Measurements from ENCODE around the gene STX18. TPM values are rescaled to one million over a fixed set of nuclear protein-coding genes. Genes with fewer than 3 reads are reported as not detected.
"Not testable (repeated sequence)": the region's sequence is repeated elsewhere in the genome, so short reads cannot be mapped to it uniquely, and the experiment has no call there.

The STX18 gene
- total RNA-seq, 8 experiments from 2014 or later: 15.4 to 48.3 (median 22.6) TPM

DNA sequence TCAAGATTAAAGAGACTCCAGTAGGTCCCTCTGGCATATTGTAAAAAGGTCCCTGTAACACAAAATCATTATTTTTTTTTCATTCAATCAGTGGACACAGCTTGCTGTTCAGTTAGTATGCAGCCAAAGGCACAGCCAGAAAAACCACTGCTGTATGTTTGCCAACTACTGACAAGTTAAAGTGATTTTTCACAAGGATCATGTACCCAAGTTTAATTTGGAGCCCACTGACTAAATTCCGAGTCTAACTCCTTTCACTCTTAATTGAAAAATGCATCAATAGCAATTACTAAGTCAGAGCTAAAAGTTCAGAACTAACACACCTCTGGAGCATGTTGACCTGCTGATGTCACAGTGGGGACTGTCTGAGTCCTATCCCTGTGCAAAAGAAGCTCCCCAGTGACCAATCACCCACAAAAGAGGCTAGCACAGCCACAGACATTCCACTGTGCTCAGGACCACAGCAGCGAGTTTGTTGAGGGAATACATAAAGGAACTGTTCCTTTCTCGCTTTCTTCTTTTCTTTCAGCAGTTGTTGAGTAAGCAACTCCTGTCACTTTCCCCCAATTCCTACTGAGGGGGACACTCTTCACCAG lies 60.4 kb downstream of the STX18 start:
- Histone ChIP-seq H3K4me1 (replicated peaks in 1 of 2) (peaks cover 16 to 20% of the 10 kb centered on the region in 2 donors), H3K27ac (no peak overlapping the region), H3K4me3 (no peak overlapping the region)
- in situ Hi-C loops (cut with MboI; ENCODE audit: low pct_unique_long_range_greater_than_20kb in 2 of 9, low sequenced_read_pairs in 9 of 9, unreplicated experiment in 9 of 9): loop anchor here in 3 of 9 experiments (25.0 kb wide), 4 partner anchors 181 to 1331 kb away; partner anchors contain the start of gene MSX1 (in 1 of the 3)
- peak in 5 of 8 experiments; percentile 37 to 60 (median 51) for ATAC-seq (replicated peaks in 6 of 8)
- WGBS, 10 experiments: 10 to 100% (median 38%) methylated on average over 1 to 2 of the region's 3 CpGs; no CpG with 5 or more reads in 2 of the 10 experiments

DNA sequence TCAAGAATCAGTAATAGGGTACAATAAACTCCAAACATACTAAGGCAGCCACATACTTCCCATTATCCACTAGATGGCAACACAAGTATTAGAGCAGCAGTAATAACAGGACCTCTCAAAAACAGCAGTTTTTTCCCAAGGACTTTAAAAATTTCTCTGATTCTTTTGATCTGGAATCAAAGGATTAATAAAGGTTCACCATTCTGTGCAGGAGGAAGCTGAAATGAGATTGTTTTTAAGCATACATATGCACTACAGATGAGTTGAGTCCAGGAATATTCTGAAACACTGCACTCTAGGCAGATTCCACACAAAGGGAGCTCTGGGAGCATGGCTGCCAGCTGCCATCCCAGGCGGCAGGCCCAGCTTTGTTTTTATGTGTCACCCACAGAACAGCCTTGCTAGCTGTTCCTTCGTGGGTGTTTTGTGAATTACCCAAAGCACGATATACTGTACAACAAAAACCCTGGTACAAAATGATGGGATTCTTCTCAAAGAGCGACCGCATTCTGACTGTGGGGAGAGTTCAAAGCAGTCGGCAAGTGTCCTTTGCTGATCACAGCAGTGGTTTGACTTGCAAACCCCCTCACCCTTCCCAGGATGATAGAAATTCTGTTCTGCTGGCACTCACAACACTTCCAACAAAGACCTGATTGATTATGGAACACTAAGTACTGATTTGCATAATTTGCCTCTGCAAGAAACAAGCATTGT lies 61.0 kb downstream of the STX18 start:
- H3K27ac ChIP-seq: peak overlapping the region; percentile 70 to 75
- WGBS, 10 experiments: 0 to 60% (median 15%) methylated on average over 1 to 4 of the region's 6 CpGs; no CpG with 5 or more reads in 2 of the 10 experiments
- in situ Hi-C loops (cut with MboI; ENCODE audit: low pct_unique_long_range_greater_than_20kb in 2 of 9, low sequenced_read_pairs in 9 of 9, unreplicated experiment in 9 of 9): loop anchor here in 3 of 9 experiments (25.0 kb wide), 4 partner anchors 181 to 1331 kb away; partner anchors contain the start of gene MSX1 (in 1 of the 3)
- H3K4me3 ChIP-seq: peak overlapping the region in 1 of 5 donors; percentile 1
- ATAC-seq (replicated peaks in 6 of 8): peak; percentile 73 to 86 (median 82)
- H3K4me1 ChIP-seq (replicated peaks in 1 of 2): peaks cover 16 to 20% of the 10 kb centered on the region in 2 donors

DNA sequence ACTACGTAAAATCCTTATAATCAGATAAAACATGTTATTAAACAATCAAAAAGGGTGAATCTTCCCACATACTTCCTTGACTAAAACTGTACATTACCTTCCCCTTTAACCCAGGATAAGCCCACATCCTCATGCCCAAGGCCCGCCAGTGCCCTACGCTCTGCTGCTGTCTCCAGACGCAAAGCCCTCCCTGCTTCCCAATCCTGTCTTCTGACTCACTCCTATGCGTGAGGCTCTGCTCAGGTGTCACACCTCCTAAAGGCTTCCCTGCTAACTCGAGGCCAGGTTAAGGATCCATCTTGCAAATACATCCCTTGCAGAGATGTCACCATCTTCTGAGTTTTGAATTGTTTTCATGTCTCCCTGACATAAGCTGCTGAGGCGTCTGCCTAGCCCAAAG lies 61.6 kb downstream of the STX18 start:
- H3K4me1 ChIP-seq (replicated peaks in 1 of 2): peaks cover 16 to 20% of the 10 kb centered on the region in 2 donors
- H3K4me3 ChIP-seq: no peak overlapping the region
- in situ Hi-C loops (cut with MboI; ENCODE audit: low pct_unique_long_range_greater_than_20kb in 2 of 9, low sequenced_read_pairs in 9 of 9, unreplicated experiment in 9 of 9): loop anchor here in 3 of 9 experiments (25.0 kb wide), 4 partner anchors 182 to 1332 kb away; partner anchors contain the start of gene MSX1 (in 1 of the 3)
- WGBS, 10 experiments: 37 to 100% (median 69%) methylated on average over 1 to 7 of the region's 7 CpGs
- no peak for ATAC-seq (replicated peaks in 6 of 8)
- peak overlapping the region in 1 of 2 donors; percentile 34 for H3K27ac ChIP-seq

DNA sequence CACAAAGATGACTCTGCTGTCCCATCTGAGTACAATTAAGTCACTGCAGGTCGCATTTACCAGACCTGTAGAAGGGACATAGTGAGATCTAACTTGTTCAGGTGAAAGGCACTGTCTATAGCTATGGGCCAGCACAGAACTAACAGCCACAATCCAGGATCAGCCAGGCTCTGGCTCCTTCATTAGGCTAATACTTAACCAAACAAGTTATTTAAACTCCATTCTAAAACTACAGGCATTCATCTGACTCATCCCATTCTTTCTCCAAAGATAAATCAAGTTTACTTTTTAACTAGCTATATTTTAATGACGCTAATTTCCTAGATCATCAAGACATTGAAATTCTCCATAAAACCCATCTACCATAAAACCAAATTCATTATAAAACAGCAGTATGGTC lies 62.5 kb downstream of the STX18 start:
- WGBS, 10 experiments: 75 to 100% (median 89%) methylated on average over 1 to 2 of the region's 2 CpGs; no CpG with 5 or more reads in 4 of the 10 experiments
- Histone ChIP-seq H3K4me3 (no peak overlapping the region), H3K27ac (no peak overlapping the region), H3K4me1 (replicated peaks in 1 of 2) (peaks cover 16 to 20% of the 10 kb centered on the region in 2 donors)
- no peak for ATAC-seq (replicated peaks in 6 of 8)
- in situ Hi-C loops (cut with MboI; ENCODE audit: low pct_unique_long_range_greater_than_20kb in 2 of 9, low sequenced_read_pairs in 9 of 9, unreplicated experiment in 9 of 9): loop anchor here in 3 of 9 experiments (25.0 kb wide), 4 partner anchors 183 to 1333 kb away; partner anchors contain the start of gene MSX1 (in 1 of the 3)

DNA sequence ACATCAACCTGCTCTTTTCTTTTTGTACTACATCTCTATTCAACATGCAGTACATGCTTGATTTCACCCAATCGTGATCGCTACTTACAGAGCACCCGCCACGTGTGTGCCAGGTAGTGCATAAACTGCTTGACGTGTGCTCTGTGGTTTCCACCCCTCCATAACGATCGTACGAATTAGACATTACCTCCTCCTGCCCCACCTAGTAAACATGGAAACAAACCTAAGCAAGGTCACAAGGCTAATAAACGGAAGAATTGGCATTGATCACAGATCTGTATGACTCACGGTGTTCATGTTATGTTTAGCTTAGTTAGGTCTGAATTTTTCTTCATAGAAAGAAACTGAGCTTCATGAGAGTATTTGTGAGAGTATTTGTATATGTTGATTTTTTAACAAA lies 64.1 kb downstream of the STX18 start:
- no peak overlapping the region for H3K27ac ChIP-seq
- no peak overlapping the region for H3K4me3 ChIP-seq
- in situ Hi-C loops (cut with MboI; ENCODE audit: low pct_unique_long_range_greater_than_20kb in 2 of 9, low sequenced_read_pairs in 9 of 9, unreplicated experiment in 9 of 9): loop anchor here in 3 of 9 experiments (25.0 kb wide), 4 partner anchors 185 to 1335 kb away; partner anchors contain the start of gene MSX1 (in 1 of the 3)
- ATAC-seq (replicated peaks in 6 of 8): no peak
- 60 to 100% (median 97%) methylated on average over 1 to 10 of the region's 10 CpGs; no CpG with 5 or more reads in 1 of the 10 experiments for WGBS, 10 experiments
- H3K4me1 ChIP-seq (replicated peaks in 1 of 2): peaks cover 16 to 20% of the 10 kb centered on the region in 2 donors

DNA sequence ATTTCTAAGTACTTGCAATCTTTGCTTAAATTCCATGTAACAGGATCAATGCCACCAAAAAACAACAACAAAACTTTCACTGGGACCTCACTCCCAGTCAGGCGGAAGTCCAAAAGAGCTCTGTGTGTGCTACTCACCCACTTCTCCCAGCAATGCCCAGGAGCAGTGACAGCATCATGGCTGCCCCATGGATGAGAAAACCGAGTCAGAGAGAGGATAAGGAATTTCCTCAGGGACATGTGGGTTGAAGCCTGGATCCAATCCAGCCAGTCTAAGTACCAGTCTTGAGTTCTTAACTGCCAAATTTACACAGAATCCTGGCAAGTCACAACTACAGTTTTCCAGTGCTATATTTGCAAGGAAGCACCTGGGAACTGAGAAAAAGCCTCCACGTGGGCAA lies 64.5 kb downstream of the STX18 start:
- H3K4me3 ChIP-seq: no peak overlapping the region
- 60 to 100% (median 88%) methylated on average over 1 to 3 of the region's 3 CpGs; no CpG with 5 or more reads in 2 of the 10 experiments for WGBS, 10 experiments
- no peak for ATAC-seq (replicated peaks in 6 of 8)
- peaks cover 16 to 20% of the 10 kb centered on the region in 2 donors for H3K4me1 ChIP-seq (replicated peaks in 1 of 2)
- in situ Hi-C loops (cut with MboI; ENCODE audit: low pct_unique_long_range_greater_than_20kb in 2 of 9, low sequenced_read_pairs in 9 of 9, unreplicated experiment in 9 of 9): loop anchor here in 3 of 9 experiments (25.0 kb wide), 4 partner anchors 185 to 1335 kb away; partner anchors contain the start of gene MSX1 (in 1 of the 3)
- H3K27ac ChIP-seq: no peak overlapping the region

DNA sequence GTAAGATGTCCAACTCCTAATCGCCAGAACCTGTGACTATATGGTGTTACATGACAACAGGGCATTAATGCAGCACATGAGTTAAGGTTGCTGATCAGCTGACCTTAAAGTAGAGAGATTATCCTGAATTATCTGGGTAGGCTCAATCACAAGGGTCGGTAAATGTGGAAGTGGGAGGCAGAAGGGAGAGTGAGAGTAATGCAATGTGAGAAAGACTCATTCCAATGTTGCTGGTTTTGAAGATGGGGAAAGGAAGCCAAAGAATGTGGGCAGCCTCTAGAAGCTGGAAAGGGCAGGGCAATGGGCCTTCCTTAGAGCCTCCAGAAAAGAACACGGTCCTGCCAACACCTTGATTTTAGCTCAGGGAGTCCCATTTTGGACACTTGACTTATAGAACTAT lies 67.4 kb downstream of the STX18 start:
- in situ Hi-C loops (cut with MboI; ENCODE audit: low pct_unique_long_range_greater_than_20kb in 2 of 9, low sequenced_read_pairs in 9 of 9, unreplicated experiment in 9 of 9): no loop called here
- no peak for ATAC-seq (replicated peaks in 6 of 8)
- 83 to 100% (median 93%) methylated on average over 1 to 3 of the region's 3 CpGs; no CpG with 5 or more reads in 4 of the 10 experiments for WGBS, 10 experiments

DNA sequence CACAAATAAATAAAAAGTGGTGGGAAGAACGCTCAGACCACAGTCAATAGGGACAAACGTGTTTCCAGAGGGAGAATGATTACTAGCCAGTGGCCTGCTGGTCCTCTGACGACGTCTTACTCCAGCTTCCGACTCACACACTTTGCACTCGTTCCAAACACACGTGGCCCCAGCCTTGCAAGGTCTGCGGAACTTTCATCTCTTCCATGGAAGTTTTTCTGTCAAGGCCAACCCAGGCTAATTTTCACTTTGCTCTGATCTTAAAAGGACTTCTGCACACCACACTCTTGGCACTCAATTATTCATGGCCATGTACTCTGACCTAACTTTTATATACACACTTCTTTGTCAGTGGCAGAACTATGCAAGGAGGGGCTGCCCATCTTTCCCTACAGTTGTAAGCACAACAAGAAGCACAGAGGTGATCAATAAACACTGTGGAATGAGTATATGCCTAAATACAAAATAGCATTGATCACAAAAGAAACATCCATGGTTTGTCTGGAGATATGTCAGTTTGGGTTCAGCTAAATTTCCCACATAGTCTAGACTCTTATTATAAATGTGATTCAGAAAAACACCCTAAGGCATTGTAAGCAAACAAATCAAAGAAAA lies 69.4 kb downstream of the STX18 start:
- ATAC-seq (replicated peaks in 6 of 8): no peak
- Histone ChIP-seq H3K4me1 (replicated peaks in 1 of 2) (no peaks in the 10 kb centered on the region), H3K27ac (no peak overlapping the region), H3K4me3 (no peak overlapping the region)
- in situ Hi-C loops (cut with MboI; ENCODE audit: low pct_unique_long_range_greater_than_20kb in 2 of 9, low sequenced_read_pairs in 9 of 9, unreplicated experiment in 9 of 9): no loop called here
- 80 to 100% (median 83%) methylated on average over 1 to 8 of the region's 8 CpGs; no CpG with 5 or more reads in 2 of the 10 experiments for WGBS, 10 experiments

More for the DNA sequence above, 67.4 kb downstream of the STX18 start:
- Histone ChIP-seq H3K27ac (no peak overlapping the region), H3K4me1 (replicated peaks in 1 of 2) (no peaks in the 10 kb centered on the region), H3K4me3 (no peak overlapping the region)

DNA sequence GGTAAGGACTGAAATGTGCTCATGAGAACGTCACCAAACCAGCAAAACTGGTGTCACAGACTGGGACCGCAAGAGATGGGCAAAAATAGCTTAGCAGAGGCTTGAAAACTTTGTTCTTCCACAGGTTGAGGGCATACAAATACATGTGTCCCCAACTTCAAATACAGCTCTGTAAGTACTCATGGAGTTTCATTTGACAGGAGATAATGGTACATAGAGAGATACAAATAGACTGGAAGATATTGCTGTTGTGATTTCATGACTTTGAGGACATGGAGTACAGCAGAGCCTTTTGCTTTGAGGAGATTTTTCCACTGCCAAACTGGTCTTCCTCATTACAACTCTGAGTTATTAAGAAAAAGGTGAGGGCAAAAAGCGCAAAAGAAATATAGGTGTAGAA lies 70.7 kb downstream of the STX18 start:
- no peak for ATAC-seq (replicated peaks in 6 of 8)
- in situ Hi-C loops (cut with MboI; ENCODE audit: low pct_unique_long_range_greater_than_20kb in 2 of 9, low sequenced_read_pairs in 9 of 9, unreplicated experiment in 9 of 9): no loop called here

DNA sequence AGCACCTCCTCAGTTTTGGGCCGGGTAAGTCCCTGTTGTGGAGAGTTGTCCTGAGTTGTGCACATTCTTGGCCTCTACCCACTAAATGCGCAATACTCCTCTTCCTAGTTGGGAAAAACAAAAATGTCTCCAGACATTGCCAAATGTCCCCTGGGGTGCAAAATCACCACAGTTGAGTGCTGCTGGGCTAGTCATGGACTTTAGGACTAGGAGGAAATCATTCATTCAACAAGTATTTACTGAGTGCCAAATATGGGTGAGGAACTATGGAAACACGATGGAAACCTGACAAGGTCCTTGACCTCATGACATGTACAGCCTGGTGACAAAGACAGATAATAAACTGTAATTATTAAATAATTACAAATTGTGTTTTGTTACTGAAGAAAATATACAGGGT lies 71.6 kb downstream of the STX18 start:
- ATAC-seq (replicated peaks in 6 of 8): no peak
- in situ Hi-C loops (cut with MboI; ENCODE audit: low pct_unique_long_range_greater_than_20kb in 2 of 9, low sequenced_read_pairs in 9 of 9, unreplicated experiment in 9 of 9): no loop called here
- WGBS, 10 experiments: 38 to 100% (median 100%) methylated on average over 1 to 3 of the region's 3 CpGs; no CpG with 5 or more reads in 2 of the 10 experiments
- Histone ChIP-seq H3K4me1 (replicated peaks in 1 of 2) (no peaks in the 10 kb centered on the region), H3K4me3 (no peak overlapping the region), H3K27ac (no peak overlapping the region)

More for the DNA sequence above, 70.7 kb downstream of the STX18 start:
- H3K4me1 ChIP-seq (replicated peaks in 1 of 2): no peaks in the 10 kb centered on the region
- H3K27ac ChIP-seq: no peak overlapping the region
- 86 to 100% (median 100%) methylated on average over 1 to 3 of the region's 3 CpGs for WGBS, 10 experiments
- no peak overlapping the region for H3K4me3 ChIP-seq

DNA sequence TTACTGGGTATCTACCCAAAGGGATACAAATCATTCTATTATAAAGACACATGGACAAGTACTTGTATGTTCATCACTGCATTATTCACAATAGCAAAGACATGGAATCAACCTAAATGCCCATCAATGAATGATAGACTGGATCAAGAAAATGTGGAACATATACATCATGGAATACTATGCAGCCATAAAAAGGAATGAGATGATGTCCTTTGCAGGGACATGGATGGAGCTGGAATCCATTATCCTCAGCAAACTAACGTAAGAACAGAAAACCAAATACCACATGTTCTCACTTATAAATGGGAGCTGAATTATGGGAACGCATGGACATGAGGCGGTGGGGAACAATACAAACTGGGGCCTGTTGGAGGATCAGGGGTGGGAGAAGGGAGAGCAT lies 76.6 kb downstream of the STX18 start:
- ATAC-seq (replicated peaks in 6 of 8); in situ Hi-C loops (cut with MboI; ENCODE audit: low pct_unique_long_range_greater_than_20kb in 2 of 9, low sequenced_read_pairs in 9 of 9, unreplicated experiment in 9 of 9); H3K4me3 ChIP-seq; H3K4me1 ChIP-seq (replicated peaks in 1 of 2); H3K27ac ChIP-seq: not testable (repeated sequence)
- WGBS, 10 experiments: 93 to 100% (median 100%) methylated on average over 1 to 3 of the region's 3 CpGs; no CpG with 5 or more reads in 1 of the 10 experiments

DNA sequence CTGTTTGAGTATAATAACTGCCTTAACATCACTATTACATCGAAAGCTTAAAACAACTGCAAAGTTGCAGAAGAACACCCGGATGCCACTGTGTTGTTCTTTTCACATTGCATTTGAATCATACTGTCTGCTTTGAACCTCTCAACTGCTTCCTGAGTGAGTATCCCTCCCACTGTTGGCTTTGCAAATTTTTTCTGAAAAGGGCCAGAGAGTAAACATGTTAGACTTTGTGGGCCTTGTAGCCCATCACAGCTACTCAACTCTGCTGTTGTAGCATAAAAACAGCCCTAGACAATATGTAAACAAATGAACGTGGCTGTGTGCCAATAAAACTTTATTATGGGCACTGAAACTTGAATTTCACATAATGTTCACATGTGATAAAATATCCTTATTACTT lies 78.9 kb downstream of the STX18 start:
- H3K4me1 ChIP-seq (replicated peaks in 1 of 2): no peaks in the 10 kb centered on the region
- WGBS, 10 experiments: 11 to 73% (median 23%) methylated on average over 1 to 3 of the region's 3 CpGs; no CpG with 5 or more reads in 3 of the 10 experiments
- in situ Hi-C loops (cut with MboI; ENCODE audit: low pct_unique_long_range_greater_than_20kb in 2 of 9, low sequenced_read_pairs in 9 of 9, unreplicated experiment in 9 of 9): no loop called here
- peak in 2 of 8 experiments; percentile 75 to 76 for ATAC-seq (replicated peaks in 6 of 8)
- H3K4me3 ChIP-seq: no peak overlapping the region
- no peak overlapping the region for H3K27ac ChIP-seq
